Esophagus muscularis mucosa (tissue), 3 donors: ENCODE measurements around the gene CLIC6.

ENCODE experiments used
- POLR2A ChIP-seq: fragments of 450-650 bp; IDR thresholded peaks from one replicate; pipeline ENCODE4 v1.6.1; 2017; ENCODE audit warnings: antibody characterized with exemption, moderate library complexity, mild to moderate bottlenecking, low read depth
- POLR2AphosphoS5 ChIP-seq, 2 donors: sonication (generic); formaldehyde crosslinking; IDR thresholded peaks; one replicate each; pipeline ENCODE4 v1.6.1; 2017; ENCODE audit warnings: antibody characterized with exemption in 2 of 2
- TF ChIP-seq, protein P1 (sequence below), 3 experiments: fragments of 200-600 bp in 2 of 3; fragments of 450-650 bp in 1 of 3; sonication (generic) in 2 of 3; IDR thresholded peaks; one replicate each; pipeline ENCODE4 v1.5.1; 2017 to 2019; ENCODE audit warnings: antibody characterized with exemption in 3 of 3, mild to moderate bottlenecking in 2 of 3, moderate library complexity in 1 of 3

- TF ChIP-seq, protein P1, sequence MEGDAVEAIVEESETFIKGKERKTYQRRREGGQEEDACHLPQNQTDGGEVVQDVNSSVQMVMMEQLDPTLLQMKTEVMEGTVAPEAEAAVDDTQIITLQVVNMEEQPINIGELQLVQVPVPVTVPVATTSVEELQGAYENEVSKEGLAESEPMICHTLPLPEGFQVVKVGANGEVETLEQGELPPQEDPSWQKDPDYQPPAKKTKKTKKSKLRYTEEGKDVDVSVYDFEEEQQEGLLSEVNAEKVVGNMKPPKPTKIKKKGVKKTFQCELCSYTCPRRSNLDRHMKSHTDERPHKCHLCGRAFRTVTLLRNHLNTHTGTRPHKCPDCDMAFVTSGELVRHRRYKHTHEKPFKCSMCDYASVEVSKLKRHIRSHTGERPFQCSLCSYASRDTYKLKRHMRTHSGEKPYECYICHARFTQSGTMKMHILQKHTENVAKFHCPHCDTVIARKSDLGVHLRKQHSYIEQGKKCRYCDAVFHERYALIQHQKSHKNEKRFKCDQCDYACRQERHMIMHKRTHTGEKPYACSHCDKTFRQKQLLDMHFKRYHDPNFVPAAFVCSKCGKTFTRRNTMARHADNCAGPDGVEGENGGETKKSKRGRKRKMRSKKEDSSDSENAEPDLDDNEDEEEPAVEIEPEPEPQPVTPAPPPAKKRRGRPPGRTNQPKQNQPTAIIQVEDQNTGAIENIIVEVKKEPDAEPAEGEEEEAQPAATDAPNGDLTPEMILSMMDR (IDR thresholded peaks at IDR 0.05) = no peak
- TF ChIP-seq POLR2AphosphoS5 (IDR thresholded peaks at IDR 0.05) (no peak), POLR2A (no peak)
These were observed 75.0 kb downstream of the CLIC6 start for GRCh38 chr21:34743831-34744230.
